Liver (tissue), 9 donors: Measurements from ENCODE around the gene SLC30A5. TPM values are rescaled to one million over a fixed set of nuclear protein-coding genes. Genes with fewer than 3 reads are reported as not detected.

ENCODE experiments used
- DNase-seq: peaks from one replicate; pipeline ENCODE4 v3.0.0-alpha.2; 2017; ENCODE audit warnings: low spot score
- H3K27ac ChIP-seq, 2 donors: one replicate each; pipeline ENCODE4 v1.7.0; 2013; ENCODE audit warnings: inconsistent platforms in 2 of 2, low read length in 2 of 2, control low read depth in 1 of 2, low read depth in 1 of 2, mild to moderate bottlenecking in 1 of 2
- H3K27me3 ChIP-seq, 4 donors: one replicate each; pipeline versions ENCODE4 v1.6.1 to v1.7.0; 2013; ENCODE audit warnings: low read length in 3 of 4, inconsistent platforms in 1 of 4, mild to moderate bottlenecking in 1 of 4, moderate library complexity in 1 of 4; ENCODE audit not compliant: control insufficient read depth in 4 of 4, insufficient read depth in 4 of 4
- H3K36me3 ChIP-seq, 4 donors: one replicate each; pipeline versions ENCODE4 v1.6.1 to v1.7.0; 2013; ENCODE audit warnings: low read length in 3 of 4, mild to moderate bottlenecking in 3 of 4, low read depth in 1 of 4, moderate library complexity in 1 of 4; ENCODE audit not compliant: control insufficient read depth in 4 of 4, insufficient read depth in 3 of 4
- H3K4me1 ChIP-seq, 4 donors: one replicate each; pipeline versions ENCODE4 v1.6.1 to v1.7.0; 2013; ENCODE audit warnings: low read length in 3 of 4, mild to moderate bottlenecking in 3 of 4, moderate library complexity in 1 of 4; ENCODE audit not compliant: control insufficient read depth in 4 of 4, insufficient read depth in 4 of 4
- H3K4me3 ChIP-seq, 3 donors: one replicate each; pipeline versions ENCODE4 v1.6.1 to v1.7.0; 2013; ENCODE audit warnings: low read length in 3 of 3, control low read depth in 1 of 3, low read depth in 1 of 3, mild to moderate bottlenecking in 1 of 3
- H3K9ac ChIP-seq, 2 donors: one replicate each; pipeline ENCODE4 v1.7.0; 2013; ENCODE audit warnings: low read length in 2 of 2, mild to moderate bottlenecking in 2 of 2, moderate library complexity in 2 of 2, control low read depth in 1 of 2, low read depth in 1 of 2
- H3K9me3 ChIP-seq, 4 donors: one replicate each; pipeline versions ENCODE4 v1.6.1 to v1.7.0; 2013; ENCODE audit warnings: low read length in 3 of 4; ENCODE audit not compliant: control insufficient read depth in 4 of 4
- HNF4A ChIP-seq, 2 donors: conservative IDR thresholded peaks; 2 replicates each; pipeline ENCODE4 v1.6.1; 2016; ENCODE audit warnings: antibody characterized with exemption in 2 of 2, mild to moderate bottlenecking in 2 of 2
- JUND ChIP-seq, 2 donors: IDR thresholded peaks; 2 replicates each; pipeline ENCODE4 v1.6.1; 2016; ENCODE audit warnings: antibody characterized with exemption in 2 of 2
- RAD21 ChIP-seq, 2 donors: IDR thresholded peaks; 2 replicates each; pipeline ENCODE4 v1.6.1; 2016; ENCODE audit warnings: antibody characterized with exemption in 2 of 2, mild to moderate bottlenecking in 2 of 2
- RXRA ChIP-seq, 2 donors: IDR thresholded peaks; 2 replicates each; pipeline ENCODE4 v1.6.1; 2017 to 2018; ENCODE audit warnings: antibody characterized with exemption in 2 of 2, mild to moderate bottlenecking in 1 of 2
- SP1 ChIP-seq: IDR thresholded peaks from 2 replicates; pipeline ENCODE4 v1.6.1; 2018; ENCODE audit warnings: antibody characterized with exemption, mild to moderate bottlenecking
- TAF1 ChIP-seq: conservative IDR thresholded peaks from 2 replicates; pipeline ENCODE4 v1.6.1; 2016; ENCODE audit warnings: antibody characterized with exemption, mild to moderate bottlenecking
- YY1 ChIP-seq: IDR thresholded peaks from 2 replicates; pipeline ENCODE4 v1.6.1; 2016; ENCODE audit warnings: antibody characterized with exemption, mild to moderate bottlenecking
- whole genome bisulfite sequencing: extraction: QIAGEN DNeasy Blood & Tissue Kit; methylation state at CpG from one replicate; pipeline ENCODE4 v1.1.7; 2013; 5-methylcytosine and 5-hydroxymethylcytosine counted together
- polyA plus RNA-seq, 2 donors: library from polyadenylated mRNA; stranded (reverse) in 1 of 2; unstranded in 1 of 2; fragments of 200-250 nt in 1 of 2; fragments of >200 nt in 1 of 2; fragmentation: Nextera tagmentation in 1 of 2; extraction: Ambion mirVana in 1 of 2; gene quantifications; one replicate each; pipeline versions ENCODE4 v1.2.1 to v1.2.3, GENCODE V29; 2013 to 2015
- total RNA-seq, 2 donors: library from RNA; depleted of rRNA; stranded (reverse); fragments of >200 nt; gene quantifications; one replicate each; pipeline ENCODE4 v1.2.3, GENCODE V29; 2014
- TF ChIP-seq, protein P1 (sequence below): IDR thresholded peaks from 2 replicates; pipeline ENCODE4 v1.6.1; 2016; ENCODE audit warnings: antibody characterized with exemption
- TF ChIP-seq, protein P2 (sequence below): IDR thresholded peaks from 2 replicates; pipeline ENCODE4 v1.6.1; 2016; ENCODE audit warnings: antibody characterized with exemption
- TF ChIP-seq, protein P3 (sequence below): fragments of 150-350 bp; IDR thresholded peaks from 2 replicates; pipeline ENCODE4 v1.5.1; 2017; ENCODE audit warnings: improper control_type of control experiment, low read depth, low read length; ENCODE audit not compliant: missing input control
- donor health status: healthy.
- donor health status: healthy.
- donor health status: healthy.
- donor health status: healthy.
- donor health status: healthy.

SLC30A5 gene
- total and polyA plus RNA-seq, 4 donors = 15.5 to 37.8 (median 26.2) TPM

DNA sequence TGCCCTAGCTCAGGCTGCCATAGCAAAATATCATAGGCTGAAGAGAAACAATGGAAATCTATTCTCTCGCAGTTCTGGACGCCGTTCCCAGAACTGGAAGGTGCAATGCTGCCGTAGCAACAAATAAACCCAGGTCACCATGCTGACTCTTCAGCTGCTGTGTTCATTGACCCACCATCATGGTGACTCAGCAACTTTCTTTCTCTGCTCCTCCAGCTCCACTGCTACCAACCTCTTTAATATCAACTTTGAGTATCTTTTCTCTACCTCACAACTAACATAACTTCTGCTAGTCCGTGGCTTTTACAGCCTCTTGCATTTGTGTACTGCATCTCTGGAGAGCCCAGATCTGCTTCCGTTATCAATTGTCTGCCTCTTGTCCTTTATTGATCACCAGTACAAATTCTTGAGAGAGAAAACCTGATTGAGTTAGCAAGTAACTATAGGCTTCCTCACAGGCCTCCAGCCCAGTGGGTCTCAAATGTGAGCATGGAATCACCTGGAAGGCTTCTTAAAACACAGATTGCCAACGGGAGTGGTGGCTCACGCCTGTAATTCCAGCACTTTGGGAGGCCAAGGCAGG lies 47.3 kb upstream of the SLC30A5 start:
- Histone ChIP-seq H3K27ac (no peak overlapping the region), H3K36me3 (no peaks in the 10 kb centered on the region), H3K9me3 (no peaks in the 10 kb centered on the region), H3K4me3 (no peak overlapping the region), H3K9ac (no peak overlapping the region), H3K27me3 (no peaks in the 10 kb centered on the region), H3K4me1 (peaks cover 0 to 11% (median 6%) of the 10 kb centered on the region in 4 donors)
- TF ChIP-seq, protein P1, sequence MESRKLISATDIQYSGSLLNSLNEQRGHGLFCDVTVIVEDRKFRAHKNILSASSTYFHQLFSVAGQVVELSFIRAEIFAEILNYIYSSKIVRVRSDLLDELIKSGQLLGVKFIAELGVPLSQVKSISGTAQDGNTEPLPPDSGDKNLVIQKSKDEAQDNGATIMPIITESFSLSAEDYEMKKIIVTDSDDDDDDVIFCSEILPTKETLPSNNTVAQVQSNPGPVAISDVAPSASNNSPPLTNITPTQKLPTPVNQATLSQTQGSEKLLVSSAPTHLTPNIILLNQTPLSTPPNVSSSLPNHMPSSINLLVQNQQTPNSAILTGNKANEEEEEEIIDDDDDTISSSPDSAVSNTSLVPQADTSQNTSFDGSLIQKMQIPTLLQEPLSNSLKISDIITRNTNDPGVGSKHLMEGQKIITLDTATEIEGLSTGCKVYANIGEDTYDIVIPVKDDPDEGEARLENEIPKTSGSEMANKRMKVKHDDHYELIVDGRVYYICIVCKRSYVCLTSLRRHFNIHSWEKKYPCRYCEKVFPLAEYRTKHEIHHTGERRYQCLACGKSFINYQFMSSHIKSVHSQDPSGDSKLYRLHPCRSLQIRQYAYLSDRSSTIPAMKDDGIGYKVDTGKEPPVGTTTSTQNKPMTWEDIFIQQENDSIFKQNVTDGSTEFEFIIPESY = no peak
- TF ChIP-seq HNF4A (conservative IDR thresholded peaks at IDR 0.05) (peak in 1 of 2 donors; percentile 9), SP1 (no peak), YY1 (peak; percentile 78), RXRA (IDR thresholded peaks at IDR 0.05) (peak; percentile 28 to 46), RAD21 (IDR thresholded peaks at IDR 0.05) (no peak)
- TF ChIP-seq, protein P2, sequence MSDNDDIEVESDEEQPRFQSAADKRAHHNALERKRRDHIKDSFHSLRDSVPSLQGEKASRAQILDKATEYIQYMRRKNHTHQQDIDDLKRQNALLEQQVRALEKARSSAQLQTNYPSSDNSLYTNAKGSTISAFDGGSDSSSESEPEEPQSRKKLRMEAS = no peak
- DNase-seq = no peak
- WGBS = 66% methylated on average over 8 of the region's 8 CpGs

DNA sequence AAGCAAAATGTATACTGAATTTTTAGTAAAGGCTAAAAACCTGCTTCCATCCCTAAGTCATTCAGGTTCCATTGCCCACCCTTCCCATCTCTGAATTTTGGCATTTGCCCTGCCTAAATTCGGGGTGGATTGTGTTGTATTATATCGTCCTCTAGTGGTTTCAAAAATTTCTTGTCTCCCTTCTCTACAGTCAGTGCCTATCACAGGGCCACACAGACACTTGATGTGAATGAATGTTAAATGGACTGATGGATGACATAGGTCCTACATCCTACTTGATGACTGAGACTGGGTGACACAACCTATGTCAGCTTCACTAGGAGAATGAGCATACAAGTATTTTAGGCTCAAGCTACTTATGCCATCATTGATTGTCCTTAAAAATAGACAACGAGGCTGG lies 45.6 kb upstream of the SLC30A5 start:
- no peak overlapping the region for H3K9ac ChIP-seq
- H3K27me3 ChIP-seq = no peaks in the 10 kb centered on the region
- no peaks in the 10 kb centered on the region for H3K36me3 ChIP-seq
- peaks cover 0 to 9% (median 3%) of the 10 kb centered on the region in 4 donors for H3K4me1 ChIP-seq
- DNase-seq = no peak
- H3K4me3 ChIP-seq = no peak overlapping the region
- no peak overlapping the region for H3K27ac ChIP-seq
- WGBS = 60% methylated on average over 3 of the region's 3 CpGs
- TF ChIP-seq SP1 (no peak), RAD21 (IDR thresholded peaks at IDR 0.05) (peak; percentile 56 to 62)
- TF ChIP-seq, protein P3, sequence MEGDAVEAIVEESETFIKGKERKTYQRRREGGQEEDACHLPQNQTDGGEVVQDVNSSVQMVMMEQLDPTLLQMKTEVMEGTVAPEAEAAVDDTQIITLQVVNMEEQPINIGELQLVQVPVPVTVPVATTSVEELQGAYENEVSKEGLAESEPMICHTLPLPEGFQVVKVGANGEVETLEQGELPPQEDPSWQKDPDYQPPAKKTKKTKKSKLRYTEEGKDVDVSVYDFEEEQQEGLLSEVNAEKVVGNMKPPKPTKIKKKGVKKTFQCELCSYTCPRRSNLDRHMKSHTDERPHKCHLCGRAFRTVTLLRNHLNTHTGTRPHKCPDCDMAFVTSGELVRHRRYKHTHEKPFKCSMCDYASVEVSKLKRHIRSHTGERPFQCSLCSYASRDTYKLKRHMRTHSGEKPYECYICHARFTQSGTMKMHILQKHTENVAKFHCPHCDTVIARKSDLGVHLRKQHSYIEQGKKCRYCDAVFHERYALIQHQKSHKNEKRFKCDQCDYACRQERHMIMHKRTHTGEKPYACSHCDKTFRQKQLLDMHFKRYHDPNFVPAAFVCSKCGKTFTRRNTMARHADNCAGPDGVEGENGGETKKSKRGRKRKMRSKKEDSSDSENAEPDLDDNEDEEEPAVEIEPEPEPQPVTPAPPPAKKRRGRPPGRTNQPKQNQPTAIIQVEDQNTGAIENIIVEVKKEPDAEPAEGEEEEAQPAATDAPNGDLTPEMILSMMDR = peak; percentile 26
- H3K9me3 ChIP-seq = no peaks in the 10 kb centered on the region

DNA sequence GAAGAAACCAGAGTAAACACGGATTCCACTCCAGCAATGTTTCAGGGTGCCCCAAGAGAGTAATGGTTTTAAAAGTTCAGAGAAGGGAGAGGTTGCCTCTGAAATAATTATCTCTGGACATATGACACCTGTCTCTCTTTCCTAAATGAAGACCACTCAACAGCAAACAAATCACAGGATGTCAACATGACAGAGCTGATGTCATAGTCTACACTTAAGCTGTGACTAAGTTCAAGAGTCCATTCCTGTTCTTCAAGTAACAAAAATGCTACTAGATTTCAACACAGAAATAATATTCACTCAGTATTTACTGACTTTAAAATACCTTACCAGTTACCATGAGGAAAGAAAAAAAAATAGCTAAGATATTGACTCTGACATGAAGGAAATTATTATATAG lies 44.7 kb upstream of the SLC30A5 start:
- no peaks in the 10 kb centered on the region for H3K27me3 ChIP-seq
- no peak overlapping the region for H3K27ac ChIP-seq
- no peak overlapping the region for H3K4me3 ChIP-seq
- H3K4me1 ChIP-seq = peaks cover 0 to 4% (median 2%) of the 10 kb centered on the region in 4 donors
- 86% methylated on average over 1 of the region's 1 CpG for WGBS
- no peak for DNase-seq
- H3K9me3 ChIP-seq = no peaks in the 10 kb centered on the region
- no peaks in the 10 kb centered on the region for H3K36me3 ChIP-seq
- no peak for TF ChIP-seq TAF1
- no peak for TF ChIP-seq JUND (IDR thresholded peaks at IDR 0.05)
- TF ChIP-seq HNF4A (conservative IDR thresholded peaks at IDR 0.05) = peak in 1 of 2 donors; percentile 11
- H3K9ac ChIP-seq = no peak overlapping the region
